HG02885 (cell line): Measurements from ENCODE around the gene TAS1R1.
"Not testable (repeated sequence)": the region's sequence is repeated elsewhere in the genome, so short reads cannot be mapped to it uniquely, and the experiment has no call there.

Experiments used
- ATAC-seq: cut with Tn5 transposase; IDR thresholded peaks from one replicate; pipeline ENCODE4 v1.9.1; 2021; ENCODE audit warnings: mild to moderate bottlenecking; ENCODE audit not compliant: unreplicated experiment, poor library complexity

TAS1R1 gene

DNA sequence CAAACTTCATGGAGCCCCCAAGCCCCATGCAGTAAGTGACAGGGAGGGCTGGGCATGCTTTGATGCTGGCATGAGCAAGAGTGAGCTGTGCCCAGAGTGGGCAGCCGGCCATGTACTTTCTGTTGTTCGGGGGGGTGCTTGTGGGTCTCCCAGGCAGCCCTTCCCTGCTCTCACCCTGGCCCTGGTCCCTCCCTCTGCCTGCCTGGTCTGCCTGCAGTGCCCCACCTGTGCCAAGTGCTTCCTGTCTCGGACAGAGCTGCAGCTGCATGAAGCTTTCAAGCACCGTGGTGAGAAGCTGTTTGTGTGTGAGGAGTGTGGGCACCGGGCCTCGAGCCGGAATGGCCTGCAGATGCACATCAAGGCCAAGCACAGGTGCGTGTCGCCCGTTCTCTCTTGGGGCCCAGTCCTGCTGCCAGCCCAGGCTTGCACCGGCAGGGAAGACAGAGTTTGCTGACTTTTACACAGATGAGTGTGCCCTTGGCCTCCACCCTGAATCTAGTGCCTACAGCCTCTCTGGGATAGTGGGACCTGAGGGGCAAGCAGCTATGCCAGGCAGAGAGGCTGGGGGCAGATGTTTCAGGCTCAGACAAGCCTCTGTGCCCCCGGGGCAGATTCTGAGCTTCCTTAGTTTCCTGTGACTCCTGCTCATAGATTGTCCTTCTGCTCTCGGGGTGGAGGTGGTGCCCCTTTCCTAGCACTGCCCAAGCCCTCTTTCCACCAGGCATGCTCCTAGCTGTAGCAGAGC lies 32.3 kb downstream of the TAS1R1 start:
- ATAC-seq = no peak

DNA sequence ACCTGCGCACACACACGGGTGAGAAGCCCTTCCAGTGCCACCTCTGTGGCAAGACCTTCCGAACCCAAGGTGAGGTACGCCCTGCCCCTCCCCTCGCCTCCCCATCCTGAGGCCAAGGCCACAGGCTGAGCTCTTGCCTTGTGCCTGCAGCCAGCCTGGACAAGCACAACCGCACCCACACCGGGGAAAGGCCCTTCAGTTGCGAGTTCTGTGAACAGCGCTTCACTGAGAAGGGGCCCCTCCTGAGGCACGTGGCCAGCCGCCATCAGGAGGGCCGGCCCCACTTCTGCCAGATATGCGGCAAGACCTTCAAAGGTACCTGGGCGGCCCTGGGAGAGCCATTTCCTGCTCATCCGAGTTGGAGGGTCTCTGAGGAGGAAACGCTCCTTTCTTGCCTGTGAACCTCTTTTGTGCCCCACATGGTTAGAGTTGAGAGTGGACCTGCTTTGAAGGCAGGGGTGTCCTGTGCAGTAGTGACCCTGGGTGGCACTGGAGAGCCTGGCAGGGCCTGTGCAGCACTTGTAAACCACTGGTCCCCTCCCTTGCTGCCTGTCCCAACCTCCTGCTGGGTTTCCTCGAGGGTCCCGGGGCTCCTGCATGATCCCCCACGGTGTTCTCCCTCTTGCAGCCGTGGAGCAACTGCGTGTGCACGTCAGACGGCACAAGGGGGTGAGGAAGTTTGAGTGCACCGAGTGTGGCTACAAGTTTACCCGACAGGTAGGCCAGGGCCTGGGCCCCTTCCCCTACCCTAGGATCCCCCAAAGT lies 33.2 kb downstream of the TAS1R1 start:
- ATAC-seq = no peak

DNA sequence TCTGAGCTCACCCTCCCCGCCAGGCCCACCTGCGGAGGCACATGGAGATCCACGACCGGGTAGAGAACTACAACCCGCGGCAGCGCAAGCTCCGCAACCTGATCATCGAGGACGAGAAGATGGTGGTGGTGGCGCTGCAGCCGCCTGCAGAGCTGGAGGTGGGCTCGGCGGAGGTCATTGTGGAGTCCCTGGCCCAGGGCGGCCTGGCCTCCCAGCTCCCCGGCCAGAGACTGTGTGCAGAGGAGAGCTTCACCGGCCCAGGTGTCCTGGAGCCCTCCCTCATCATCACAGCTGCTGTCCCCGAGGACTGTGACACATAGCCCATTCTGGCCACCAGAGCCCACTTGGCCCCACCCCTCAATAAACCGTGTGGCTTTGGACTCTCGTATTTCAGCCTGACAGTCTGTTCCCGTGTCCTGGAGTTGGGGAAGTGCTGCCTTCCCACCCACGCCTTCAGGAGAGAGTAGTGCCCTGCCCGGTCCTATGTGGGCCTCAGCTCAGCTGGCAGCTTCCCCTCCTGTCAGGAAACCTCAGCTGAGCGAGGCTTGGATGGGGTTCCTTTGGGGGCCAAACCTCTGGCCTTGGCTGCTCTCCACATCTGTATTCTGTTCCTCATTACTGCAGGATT lies 33.9 kb downstream of the TAS1R1 start:
- no peak for ATAC-seq

- ATAC-seq = no peak
Observed at GRCh38 chr1:6590046-6590445, 34.9 kb downstream of the TAS1R1 start.

DNA sequence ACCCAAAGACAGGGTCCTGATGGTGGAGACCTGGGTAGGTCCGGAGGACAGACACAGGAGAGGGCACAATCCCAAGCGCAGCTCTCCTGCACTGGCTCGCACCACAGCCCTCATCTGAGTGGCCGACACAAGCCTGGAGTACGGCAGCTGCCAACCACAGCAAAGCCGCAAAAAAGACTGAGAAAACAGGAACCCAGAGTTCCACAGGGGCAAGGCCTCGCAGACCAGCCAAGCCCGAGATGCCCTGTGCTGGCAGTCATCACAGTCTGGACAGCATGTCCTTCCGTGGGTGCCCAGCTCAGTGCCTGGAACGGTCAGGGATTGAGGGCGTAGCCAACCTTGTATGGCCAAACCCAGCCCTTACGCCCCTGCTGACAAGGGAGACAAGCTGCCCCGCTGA lies 36.1 kb downstream of the TAS1R1 start:
- no peak for ATAC-seq

DNA sequence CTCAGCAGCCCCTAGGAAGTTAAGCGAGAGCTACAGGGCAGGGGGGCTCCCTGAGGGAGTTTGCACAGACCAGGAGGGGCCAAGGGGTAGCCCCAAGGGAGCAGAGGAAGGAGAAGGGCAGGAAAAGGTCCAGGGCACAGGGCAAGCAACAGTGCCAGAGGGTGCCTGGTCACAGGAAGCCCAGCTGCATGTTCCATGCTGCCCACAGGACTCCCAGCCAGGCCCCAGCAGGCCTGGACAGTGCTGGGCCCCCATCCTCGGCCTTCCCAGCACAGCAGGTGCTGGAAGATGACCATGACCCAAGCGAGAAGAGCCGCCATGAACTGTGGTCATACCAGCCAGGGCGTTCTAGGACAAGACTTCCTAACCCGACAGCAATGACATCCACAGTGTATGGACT lies 36.5 kb downstream of the TAS1R1 start:
- ATAC-seq = no peak

GRCh38 chr1:6592441-6592840 lies 37.3 kb downstream of the TAS1R1 start:
- ATAC-seq = no peak

GRCh38 chr1:6592865-6593593 lies 37.9 kb downstream of the TAS1R1 start:
- no peak for ATAC-seq

- ATAC-seq = no peak
Observed at GRCh38 chr1:6593810-6594209, 38.7 kb downstream of the TAS1R1 start.

DNA sequence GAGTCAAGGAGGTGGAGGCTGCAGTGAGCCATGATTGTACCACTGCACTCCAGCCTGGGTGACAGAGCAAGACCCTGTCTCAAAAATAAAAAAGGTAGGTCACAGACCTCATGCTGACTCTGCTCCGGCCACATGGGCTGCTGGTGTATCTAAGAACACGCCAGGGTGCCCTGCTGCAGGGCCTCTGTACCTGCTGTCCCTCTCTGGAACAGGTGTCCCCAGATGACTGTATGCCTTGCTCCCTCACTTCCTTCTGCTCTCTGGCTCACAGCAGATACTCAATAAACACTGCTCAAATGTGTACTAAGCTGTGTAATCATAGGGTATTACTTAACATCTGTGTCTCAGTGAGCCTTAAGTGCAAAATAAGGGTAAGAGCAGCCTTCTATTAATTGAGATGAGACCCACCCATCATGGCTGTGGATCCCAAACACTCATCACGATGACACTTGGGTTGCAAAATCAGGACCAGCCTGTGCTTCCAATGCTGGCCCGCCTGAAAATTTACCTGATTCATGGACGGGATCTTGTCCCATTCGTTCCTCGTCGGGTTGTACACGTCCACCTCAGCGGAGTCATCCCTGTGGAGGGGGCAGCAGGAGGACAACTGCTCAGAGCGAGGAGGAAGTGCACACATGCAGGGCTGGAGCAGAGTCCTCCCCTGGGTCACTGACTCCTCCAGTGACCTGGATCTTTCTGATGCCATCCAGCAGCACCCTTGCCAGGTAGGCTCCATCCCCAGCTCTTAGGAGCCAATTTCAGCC lies 40.1 kb downstream of the TAS1R1 start:
- no peak for ATAC-seq

- no peak for ATAC-seq
Observed at GRCh38 chr1:6596351-6596750, 41.2 kb downstream of the TAS1R1 start.

GRCh38 chr1:6596886-6597776 lies 42.0 kb downstream of the TAS1R1 start:
- ATAC-seq = no peak

GRCh38 chr1:6597777-6598131 lies 42.6 kb downstream of the TAS1R1 start:
- no peak for ATAC-seq

GRCh38 chr1:6599141-6599975 lies 44.3 kb downstream of the TAS1R1 start:
- ATAC-seq = no peak

DNA sequence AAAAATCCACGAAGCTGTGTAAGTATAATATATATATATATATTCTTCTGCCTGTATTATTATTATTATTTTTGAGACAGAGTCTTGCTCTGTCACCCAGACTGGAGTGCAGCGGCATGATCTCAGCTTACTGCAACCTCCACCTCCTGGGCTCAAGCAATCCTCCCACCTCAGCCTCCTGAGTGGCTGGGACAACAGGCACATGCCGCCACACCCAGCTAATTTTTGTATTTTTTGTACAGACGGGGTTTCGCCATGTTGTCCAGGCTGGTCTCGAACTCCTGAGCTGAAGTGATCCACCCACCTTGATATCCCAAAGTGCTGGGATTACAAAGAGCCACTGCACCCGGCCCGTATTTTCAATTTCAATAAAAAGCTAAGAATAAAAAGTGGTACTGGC lies 44.9 kb downstream of the TAS1R1 start:
- not testable (repeated sequence) for ATAC-seq

GRCh38 chr1:6600410-6601048 lies 45.4 kb downstream of the TAS1R1 start:
- no peak for ATAC-seq

GRCh38 chr1:6601049-6601922 lies 46.2 kb downstream of the TAS1R1 start:
- peak; percentile 35 for ATAC-seq
